ENCODE results near the gene NPHP3.
"Not testable (repeated sequence)": the region's sequence is repeated elsewhere in the genome, so short reads cannot be mapped to it uniquely, and the experiment has no call there.

NPHP3 gene

DNA sequence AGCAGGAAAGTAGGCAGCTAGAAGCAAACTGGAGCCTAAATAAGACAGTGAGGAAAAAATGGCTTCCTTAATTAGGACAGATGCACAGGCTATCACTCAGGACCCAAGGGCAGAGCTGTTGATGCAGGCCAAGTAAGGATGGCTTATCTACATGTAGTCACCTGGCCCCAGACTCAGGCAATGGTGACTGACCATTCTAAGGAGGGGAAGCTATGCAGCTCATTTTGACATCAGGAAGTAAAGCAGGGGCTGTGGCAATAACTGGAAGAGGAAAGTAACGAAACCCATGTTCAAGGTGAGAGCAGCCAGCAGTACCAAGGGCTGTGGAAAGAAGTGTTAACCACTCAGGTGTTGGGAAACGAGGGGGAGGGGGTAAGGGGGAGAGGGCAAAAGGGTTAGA is 78.8 kb downstream of the NPHP3 start:
- no peak for DNase-seq (ENCODE audit: low read depth, low spot score)

DNA sequence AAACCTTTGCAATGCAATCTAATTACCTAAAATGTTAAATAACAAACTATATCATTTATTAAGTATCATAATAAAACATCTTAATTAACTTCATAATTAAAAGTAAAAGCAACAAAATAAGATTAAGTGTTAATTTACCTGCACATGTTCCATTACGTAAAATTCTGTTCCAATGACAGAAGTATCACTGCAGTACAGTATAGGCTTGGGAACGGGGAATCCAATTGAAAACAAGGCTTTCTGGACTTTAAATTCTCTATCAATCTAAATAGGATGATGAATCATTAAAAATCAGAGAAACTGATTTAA is 79.7 kb downstream of the NPHP3 start:
- DNase-seq (ENCODE audit: low read depth, low spot score) = no peak

DNA sequence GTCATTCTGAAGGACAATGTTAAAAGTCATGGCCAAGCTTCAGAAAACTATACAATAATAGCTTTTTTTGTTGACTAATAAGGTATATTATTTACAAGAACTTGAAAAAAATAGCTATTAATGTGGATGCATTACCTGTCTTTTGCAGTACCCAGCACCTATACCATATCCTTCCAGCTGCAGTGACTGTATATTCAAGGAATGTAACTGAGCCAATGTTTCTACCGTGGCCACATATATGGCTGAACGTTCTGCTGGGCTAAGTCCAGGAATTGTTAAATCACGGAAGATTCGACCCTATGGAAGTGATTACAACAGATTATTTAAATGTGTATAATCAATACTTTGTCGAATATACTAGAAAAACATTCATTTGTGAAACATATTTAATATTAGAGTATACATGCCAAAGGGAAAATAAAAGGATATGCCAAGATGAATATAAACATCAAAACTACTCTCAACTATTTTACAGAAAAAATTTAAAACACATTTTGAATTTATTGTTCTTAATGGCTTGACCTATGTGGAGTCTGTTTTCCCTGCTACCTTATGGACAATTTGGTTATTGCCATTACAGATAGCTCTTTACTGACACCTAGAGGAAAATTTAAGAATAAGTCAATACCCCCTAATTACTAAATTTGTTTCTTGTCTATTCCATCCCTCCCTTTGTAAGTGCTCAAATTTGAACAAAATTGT is 80.2 kb downstream of the NPHP3 start:
- DNase-seq (ENCODE audit: low read depth, low spot score) = no peak

DNA sequence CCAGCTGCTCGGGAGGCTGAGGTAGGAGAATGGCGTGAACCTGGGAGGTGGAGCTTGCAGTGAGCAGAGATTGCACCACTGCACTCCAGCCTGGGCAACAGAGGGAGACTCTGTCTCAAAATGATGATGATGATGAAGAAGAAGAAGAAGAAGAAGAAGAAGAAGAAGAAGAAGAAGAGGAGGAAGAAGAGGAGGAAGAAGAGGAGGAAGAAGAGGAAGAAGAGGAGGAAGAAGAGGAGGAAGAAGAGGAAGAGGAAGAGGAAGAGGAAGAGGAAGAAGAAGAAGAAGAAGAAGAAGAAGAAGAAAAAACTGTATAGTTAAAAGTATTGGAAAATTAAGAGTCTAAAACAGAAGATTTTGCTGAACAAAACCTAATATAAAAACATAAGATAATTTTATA is 80.8 kb downstream of the NPHP3 start:
- DNase-seq (ENCODE audit: low read depth, low spot score) = not testable (repeated sequence)

- no peak for DNase-seq (ENCODE audit: low read depth, low spot score)
These were observed 83.5 kb downstream of the NPHP3 start for GRCh38 chr3:132638706-132639105.

- no peak for DNase-seq (ENCODE audit: low read depth, low spot score)
These were observed 84.6 kb downstream of the NPHP3 start for GRCh38 chr3:132637590-132637989.

GRCh38 chr3:132635052-132635451 is 87.2 kb downstream of the NPHP3 start:
- no peak for DNase-seq (ENCODE audit: low read depth, low spot score)

Data from activated naive CD8-positive, alpha-beta T cell treated with anti-CD3 and anti-CD28 coated beads, Interleukin-2, amount 50 U/mL, for 16 hours (primary cell).